CD4-positive, alpha-beta T cell treated with Interleukin-6 for 4 hours (primary cell): ENCODE measurements around the gene TXNDC9.
A peak's percentile ranks its signal among the peaks of the same experiment; 100 is the strongest.
"Not testable (repeated sequence)": the region's sequence is repeated elsewhere in the genome, so short reads cannot be mapped to it uniquely, and the experiment has no call there.

Experiments used
- DNase-seq: peaks from one replicate; pipeline ENCODE4 v3.0.0-alpha.2; 2020; ENCODE audit warnings: mixed read lengths

Gene TXNDC9, protein sequence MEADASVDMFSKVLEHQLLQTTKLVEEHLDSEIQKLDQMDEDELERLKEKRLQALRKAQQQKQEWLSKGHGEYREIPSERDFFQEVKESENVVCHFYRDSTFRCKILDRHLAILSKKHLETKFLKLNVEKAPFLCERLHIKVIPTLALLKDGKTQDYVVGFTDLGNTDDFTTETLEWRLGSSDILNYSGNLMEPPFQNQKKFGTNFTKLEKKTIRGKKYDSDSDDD

DNA sequence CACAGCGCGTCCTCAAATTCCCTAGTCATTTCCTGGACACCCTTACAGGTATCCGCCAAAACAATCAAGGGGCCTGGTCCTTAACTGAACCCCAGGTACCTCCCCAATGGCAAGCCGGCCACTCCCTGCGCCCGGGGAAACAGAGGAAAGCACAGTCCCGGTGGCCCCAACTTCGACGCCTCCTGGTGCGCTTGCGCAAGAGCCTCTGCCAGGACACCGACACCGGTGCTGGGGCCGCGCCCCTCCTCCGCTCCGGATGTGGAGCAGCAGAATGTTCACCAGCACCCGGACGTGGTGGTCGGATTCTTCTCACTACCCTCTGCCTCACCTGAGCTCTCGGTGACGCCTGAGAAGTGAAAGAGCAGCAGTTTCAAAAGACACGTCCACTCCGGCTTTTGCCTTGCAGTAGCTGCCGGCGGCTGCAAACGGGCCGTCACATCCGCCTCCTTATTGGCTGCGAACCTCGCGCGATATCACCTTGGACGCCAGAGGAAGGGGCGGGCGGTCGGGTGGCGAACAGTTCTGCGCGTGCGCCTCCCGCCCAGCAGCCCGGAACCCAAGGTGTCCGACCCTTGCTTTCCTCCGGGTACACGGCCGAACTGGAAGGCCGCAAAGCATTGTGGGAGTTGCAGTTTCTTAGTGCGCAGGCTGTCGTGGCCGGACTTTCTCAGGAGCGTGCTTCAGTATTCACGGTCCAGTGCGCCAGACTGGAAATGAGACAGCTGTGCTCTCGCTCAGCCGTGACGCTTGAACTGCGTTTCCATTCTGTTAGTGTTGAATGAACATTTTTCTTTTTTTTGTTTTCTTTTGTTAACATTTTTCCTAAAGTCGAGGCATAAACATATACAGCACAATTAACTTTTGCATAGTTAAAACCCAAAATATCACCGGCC lies at the start of gene TXNDC9:
TXNDC9 (minus strand) TSS at position 423 of the 893 bp plus-strand sequence. CDS start 3,123 bp downstream, outside the sequence.
- DNase-seq: peak; percentile 98

DNA sequence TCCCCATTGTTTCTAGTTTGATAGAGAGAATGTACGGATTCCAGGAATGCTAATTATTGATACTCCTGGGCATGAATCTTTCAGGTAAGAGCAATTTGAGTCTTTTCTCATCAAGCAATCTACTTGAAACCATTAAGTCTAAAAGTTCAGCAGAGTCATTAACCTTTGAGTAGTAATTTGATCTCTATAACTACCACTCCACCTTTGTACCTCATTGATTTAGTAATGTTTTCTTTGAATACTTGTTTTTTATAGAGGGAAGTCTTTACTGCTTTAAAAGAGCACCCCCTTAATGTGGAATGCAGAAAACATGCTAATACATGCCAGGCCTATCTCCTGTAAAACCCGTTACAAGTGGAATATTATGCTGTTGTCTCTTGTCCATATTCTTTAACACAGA lies 46.0 kb upstream of the TXNDC9 start:
- no peak for DNase-seq

DNA sequence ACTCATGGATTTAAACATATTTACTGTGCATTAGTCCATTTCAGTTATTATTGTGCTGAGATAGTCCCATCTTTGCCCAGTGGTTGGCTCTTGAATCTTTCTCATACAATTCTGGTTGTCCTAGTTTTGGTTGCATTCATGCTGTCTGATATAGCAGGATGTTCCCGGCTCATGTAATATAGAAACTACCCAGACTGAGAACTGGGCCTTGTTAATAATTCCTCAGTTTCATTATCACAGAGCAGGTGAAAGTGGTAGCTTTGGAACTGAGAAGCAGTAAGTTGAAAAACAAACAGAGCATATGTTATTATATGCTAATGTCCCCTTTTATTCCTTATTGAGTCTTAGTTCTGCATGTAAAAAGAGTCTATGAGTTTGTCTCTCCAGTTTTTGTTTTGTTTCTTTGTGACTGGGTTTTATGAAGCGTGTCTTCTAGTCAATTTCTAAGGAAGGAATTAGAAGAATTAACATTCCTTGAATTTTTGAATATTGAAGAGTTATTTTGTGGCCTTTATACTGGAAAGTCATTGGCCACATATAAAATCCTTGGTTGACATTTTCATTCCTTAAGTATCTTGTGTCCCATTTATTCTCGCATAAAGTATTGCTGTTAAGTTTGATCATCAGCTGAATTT lies 44.4 kb upstream of the TXNDC9 start:
- no peak for DNase-seq

DNA sequence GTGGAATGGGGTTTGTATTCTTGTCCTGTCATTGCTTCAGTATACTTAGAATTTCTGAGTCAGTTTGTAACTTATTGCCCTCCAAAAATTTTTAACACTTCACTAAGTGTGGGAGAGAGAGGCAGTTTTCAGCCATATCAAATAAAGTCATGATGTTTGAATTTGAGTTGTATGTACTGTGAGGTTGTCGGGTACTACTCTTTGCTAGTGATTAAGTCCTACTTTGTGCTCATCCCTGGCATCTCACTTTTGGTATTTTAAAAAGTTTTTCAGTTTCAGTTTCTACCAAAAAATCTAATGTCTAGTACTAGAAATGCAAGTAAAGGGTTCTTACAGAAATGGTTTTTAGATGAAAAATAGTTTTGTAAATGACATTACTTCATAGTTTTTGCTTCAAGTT lies 41.7 kb upstream of the TXNDC9 start:
- DNase-seq: no peak

DNA sequence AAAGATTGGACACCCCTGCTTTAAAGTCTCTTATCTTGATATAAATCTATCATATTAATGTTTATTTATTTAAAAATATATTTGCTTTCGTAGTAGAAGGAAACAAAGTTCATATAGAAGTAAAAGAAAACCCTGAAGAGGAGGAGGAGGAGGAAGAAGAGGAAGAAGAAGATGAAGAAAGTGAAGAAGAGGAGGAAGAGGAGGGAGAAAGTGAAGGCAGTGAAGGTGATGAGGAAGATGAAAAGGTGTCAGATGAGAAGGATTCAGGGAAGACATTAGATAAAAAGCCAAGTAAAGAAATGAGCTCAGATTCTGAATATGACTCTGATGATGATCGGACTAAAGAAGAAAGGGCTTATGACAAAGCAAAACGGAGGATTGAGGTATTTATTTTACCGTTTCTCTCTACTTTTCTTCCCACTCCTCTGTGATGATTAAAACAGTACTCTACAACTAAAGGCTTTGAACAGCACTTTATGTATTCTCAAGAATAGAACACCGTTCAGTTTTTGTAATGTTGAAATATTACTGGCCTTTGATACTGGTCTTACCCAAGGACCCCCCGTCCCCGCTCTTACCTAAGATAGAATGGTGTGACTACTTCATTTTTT lies 40.2 kb upstream of the TXNDC9 start:
- DNase-seq: no peak

DNA sequence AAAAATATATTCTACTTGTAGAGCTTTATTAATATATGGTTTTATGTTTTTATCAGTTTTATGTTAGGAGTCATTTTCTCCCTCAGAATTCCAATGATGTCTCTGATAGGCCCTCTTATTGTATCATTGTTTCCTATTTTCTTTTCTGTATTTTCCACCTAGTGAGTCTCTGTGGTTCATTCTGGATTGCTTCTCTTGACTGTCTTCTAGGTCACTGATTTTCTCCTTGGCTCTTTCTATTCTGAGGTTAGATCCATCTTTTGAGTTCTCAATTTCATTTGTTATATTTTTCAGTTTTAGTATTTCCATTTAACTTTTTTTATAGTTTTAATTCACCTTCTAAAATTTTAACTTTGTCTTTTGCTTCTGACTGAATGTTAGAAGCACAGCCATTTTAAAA lies 38.6 kb upstream of the TXNDC9 start:
- DNase-seq: no peak

DNA sequence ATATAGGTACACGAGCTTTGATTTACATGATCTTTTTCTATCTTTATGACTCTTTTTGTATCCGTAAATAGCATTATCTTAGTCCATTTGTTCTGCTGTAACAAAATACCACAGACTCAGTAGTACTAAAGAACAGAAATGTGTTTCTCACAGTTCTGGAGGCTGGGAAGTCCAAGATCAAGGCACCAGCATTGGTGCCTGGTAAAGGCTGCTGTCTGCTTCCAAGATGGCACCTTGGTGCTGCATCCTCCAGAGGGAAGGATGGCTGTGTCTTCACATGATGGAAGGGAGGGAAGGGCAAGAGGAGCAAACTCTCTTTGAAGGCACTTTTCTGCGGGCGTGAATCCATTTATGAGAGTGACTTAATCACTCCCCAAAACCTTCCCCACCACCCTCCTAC lies 37.0 kb upstream of the TXNDC9 start:
- no peak for DNase-seq

DNA sequence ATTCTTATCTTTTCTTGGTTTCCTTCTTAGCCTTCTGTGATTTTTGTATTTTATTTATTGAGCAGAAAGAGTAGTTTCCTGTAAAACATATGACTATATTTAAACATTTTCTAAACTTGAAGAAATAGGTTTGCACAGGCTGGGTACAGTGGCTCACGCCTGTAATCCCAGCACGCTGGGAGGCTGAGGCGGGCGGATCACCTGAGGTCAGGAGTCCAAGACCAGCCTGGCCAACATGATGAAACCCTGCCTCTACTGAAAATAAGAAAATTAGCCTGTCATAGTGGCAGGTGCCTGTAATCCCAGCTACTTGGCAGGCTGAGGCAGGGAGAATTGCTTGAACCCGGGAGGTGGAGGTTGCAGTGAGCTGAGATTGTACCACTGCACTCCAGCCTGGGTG lies 32.7 kb upstream of the TXNDC9 start:
- DNase-seq: not testable (repeated sequence)

DNA sequence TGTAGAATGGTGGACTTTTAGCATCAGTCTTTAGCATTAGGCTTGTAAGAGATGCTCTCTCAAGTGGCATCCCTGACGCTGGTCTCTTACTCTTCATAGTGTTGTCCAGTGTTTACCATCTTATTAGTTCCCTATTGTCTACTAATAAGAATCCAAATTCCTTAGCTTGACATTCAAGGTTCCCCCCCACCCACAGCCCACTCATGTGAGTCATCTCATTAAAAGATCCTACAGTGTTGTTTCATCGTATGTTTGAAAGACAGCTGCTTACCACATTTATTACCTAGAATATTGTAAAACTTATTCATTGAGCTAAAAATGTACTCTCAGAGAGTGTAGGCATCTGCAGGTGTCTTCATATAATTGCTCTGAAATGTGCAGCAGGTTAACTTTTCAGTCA lies 29.5 kb upstream of the TXNDC9 start:
- no peak for DNase-seq

DNA sequence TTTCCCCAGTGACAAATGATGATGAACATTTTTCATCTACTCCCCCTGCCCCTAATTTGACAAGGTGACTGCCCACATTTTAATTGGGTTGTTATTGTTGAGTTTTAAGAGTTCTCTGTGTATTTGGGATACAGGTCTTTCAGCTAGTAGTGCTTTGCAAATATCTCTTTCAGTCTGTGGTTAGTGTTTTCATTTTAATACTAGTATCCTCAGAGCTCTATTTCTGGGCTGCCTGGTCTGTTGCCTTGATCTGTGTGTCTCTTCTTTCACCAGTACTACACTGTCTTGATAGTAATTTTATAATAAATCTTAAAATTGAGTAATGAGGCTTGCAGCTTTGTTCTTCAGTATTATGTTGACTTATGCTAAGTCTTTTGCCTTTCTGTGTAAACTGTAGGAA lies 20.7 kb upstream of the TXNDC9 start:
- DNase-seq: no peak

DNA sequence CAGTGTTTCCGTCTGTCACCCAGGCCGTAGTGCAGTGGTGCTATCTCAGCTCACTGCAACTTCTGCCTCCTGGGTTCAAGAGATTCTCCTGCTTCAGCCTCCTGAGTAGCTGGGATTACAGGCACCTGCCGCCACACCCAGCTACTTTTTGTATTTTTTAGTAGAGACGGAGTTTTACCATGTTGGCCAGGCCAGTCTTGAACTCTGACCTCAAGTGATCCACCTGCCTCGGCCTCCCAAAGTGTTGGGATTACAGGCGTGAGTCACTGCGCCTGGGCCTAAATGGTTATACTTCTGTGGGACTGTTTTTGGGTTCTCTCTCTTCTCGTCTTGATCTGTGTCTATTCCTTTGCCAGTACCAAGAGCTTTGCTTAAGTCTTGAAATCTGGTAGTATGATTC lies 18.7 kb upstream of the TXNDC9 start:
- not testable (repeated sequence) for DNase-seq

DNA sequence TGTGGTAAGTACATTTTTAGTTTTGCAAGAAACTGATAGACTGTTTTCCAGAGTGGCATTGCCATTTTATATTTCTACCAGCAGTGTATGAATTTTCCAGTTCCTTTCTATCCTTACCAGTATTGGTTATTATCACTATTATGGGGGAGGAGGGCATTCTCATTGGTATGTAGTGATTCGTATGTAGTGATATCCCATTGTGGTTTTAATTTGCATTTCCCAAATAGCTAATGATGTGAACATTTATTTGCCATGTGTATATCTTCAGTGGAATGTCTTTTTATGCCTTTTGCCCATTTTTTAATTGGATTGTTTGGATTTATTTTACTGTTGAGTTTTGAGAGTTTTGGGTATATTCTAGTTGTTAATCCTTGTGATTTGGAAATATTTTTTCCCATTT lies 17.9 kb upstream of the TXNDC9 start:
- no peak for DNase-seq

DNA sequence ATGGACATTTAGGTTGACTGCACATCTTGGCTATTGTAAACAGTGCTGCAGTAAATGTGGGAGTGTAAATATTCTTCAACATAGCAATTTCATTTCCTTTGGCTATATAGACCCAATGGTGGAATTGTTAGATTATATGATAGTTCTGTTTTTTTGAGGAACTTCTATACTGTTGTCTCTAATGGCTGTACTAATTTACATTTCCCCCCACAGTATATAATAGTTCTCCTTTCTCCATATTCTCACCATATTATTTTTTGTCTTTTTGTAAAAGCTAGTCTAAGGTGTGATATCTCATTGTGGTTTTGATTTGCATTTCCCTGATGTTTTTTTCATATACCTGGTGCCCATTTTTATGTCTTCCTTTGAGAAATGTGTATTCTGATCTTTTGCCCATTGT lies 14.1 kb upstream of the TXNDC9 start:
- no peak for DNase-seq

DNA sequence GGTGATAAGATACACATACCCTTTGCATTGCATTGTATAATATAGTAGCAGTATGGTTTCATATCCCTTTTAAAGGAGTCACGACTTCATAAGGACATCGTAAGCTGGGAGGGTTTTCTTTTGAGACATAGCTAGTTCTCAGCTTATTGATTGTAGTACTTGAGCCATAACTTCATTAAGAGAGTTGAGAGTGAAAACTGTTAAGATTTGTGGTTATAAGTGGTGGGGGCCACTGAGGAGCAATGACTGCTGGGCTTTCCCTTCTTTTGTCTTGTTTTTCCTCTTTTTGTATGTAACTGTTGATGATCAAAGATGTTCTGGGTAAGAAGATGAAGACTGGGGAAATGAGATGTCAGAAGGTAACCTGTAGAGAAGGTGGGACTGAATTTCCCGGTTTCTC lies 12.0 kb upstream of the TXNDC9 start:
- no peak for DNase-seq

DNA sequence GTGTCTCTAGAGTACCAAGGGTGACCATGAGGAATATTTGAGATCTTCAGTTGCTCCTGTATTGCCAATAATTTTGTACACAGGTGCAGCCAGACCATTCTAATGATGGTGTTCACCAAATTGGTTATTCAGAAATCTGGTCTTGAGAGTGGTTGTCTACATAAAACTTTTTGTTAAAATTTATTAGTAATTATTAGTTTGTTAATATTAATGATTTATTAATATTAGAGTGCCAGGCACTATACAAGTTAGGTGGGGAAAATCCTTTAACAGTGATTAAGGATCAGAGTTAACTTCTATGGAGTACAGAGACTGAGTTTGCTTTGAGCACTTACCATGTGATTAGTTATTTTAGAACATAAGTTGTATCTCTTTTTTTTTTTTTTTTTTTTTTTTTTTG lies 10.1 kb upstream of the TXNDC9 start:
- DNase-seq: no peak

DNA sequence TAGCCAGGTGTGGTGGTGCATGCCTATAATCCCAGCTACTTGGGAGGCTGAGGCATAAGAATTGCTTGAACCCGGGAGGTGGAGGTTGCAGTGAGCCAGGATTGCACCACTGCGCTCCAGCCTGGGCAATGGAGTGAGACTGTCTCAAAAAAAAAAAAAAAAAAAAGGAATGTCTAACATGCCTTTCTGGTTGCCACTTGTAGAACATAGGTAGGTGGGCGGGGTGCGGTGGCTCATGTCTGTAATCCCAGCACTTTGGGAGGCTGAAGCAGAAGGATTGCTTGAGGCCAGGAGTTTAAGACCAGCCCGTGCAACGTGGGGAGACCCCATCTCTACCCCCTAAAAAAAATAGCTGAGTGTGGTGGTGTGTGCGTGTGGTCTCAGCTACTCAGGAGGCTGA lies 9.3 kb upstream of the TXNDC9 start:
- DNase-seq: not testable (repeated sequence)

DNA sequence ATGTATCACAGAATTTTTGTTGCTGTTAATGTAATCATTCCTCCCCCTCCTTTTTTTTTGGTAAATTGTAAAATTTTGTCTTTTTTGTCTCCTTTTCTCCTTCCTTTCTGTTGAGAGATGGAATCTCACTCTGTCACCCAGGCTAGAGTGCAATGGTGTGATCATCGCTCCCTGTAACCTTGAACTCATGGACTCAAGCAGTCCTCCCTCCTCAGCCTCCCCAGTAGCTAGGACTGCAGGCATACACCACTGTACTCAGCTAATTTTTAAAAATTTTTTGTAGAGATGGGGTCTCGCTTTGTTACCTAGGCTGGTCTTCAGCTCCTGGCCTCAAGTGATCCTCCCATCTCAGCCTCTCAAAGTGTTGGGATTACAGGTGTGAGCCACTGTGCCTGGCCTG lies 6.4 kb upstream of the TXNDC9 start:
- DNase-seq: no peak

DNA sequence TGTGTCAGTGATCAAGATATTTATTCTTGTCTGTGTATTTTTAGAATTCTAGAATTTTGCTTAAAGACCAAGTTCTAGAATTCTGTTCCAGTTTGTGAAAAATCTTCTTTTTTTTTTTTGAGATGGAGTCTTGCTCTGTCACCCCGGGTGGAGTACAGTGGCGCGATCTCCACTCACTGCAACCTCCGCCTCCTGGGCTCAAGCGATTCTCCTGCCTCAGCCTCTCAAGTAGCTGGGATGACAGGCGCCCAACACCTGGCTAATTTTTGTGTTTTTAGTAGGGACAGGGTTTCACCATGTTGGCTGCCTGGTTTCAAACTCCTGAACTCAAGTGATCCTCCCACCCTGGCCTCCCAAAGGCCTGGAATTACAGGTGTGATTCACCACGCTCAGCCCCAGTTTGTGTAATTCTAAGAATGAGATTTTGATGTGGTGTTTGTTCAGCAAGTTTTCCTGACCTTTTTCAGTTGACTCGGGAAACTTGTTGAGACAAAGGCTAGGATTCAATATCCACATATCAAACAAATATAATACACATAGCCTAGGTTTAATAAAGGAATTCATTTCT lies 4.6 kb upstream of the TXNDC9 start:
- DNase-seq: no peak

DNA sequence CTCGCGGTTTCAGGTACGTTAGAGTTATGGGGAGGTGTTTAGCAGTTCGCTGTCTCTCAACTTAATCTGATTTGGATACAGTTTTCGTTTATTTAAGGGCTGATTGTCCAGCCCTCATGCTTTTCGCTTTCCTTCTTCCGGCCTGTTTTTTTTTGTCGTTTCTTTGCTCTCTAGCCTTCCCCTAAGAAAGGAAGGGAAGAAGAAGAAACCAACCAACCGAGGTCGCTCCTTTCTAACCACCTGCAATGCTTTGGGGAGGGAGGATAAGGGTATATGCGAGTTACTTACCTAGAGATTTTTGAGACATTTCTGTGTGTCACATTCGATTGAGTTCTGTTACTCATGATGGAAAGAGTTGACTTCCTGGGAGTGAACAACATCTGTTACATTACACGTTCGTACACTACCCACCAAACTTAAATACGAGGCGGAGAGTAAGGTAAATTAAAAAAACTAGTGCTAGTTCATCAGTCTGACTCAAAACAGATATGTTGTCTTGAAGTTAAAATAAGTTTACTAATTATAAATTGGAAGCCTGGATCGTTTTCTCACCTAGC lies 2.0 kb upstream of the TXNDC9 start:
- no peak for DNase-seq

DNA sequence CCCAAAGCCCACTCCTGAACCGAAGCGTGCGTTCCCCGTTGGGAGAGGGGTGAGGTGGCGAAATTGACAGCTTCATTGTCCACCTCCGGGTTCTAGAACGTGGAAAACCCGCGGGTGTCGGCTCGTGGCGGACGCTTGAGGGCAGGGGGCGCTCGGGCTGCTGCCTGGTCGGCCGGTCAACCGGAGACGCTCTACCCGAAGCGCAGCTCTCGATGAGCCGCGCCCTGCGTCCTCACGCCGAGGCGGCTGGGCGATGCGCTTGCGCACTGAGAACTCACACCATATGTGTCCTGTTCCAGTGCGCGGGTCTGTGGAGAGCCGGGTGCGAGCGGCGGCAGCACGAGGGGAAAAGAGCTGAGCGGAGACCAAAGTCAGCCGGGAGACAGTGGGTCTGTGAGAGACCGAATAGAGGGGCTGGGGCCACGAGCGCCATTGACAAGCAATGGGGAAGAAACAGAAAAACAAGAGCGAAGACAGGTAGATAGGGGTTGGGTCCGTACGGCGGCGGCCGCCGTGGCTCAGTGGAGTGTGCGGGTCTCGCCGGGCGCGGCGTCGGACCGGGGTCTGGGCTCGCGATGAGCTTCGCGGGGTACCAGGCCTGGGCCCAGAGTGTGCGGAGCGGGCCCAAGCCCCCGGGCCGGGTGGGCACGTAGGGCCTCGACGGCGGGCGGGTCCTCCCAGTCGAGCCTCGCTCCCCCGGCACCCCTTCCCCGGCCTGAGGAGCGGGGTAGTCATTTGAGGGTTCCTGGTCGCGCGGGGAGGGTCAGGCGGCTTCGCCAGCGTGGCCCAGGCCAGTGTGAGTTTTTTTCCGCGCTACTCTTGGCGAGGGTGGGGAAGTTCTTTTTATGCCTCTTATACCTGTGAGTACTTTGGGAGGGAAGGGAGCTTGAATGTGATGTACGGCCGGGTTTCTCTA lies 1.2 kb upstream of the TXNDC9 start, which contains the start of gene EIF5B:
EIF5B (plus strand) TSS at position 277 of the 916 bp plus-strand sequence; CDS start at position 443, 166 bp downstream.
- peak; percentile 96 for DNase-seq

DNA sequence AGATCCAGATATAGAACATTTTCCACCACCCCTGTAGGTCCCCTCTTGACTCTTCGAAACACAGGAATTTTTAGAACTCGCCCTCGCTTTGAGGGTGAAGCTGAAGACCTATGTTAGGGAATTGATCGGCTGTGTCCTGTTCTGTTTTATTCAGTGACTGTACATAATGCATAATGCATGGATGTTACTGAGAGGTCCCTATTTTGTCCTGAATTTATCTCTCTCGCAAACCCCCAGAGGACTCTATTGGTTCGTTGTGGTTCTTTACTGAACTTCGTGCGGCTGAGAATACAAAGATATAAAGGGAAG lies 625 bp upstream of the TXNDC9 start:
- no peak for DNase-seq

DNA sequence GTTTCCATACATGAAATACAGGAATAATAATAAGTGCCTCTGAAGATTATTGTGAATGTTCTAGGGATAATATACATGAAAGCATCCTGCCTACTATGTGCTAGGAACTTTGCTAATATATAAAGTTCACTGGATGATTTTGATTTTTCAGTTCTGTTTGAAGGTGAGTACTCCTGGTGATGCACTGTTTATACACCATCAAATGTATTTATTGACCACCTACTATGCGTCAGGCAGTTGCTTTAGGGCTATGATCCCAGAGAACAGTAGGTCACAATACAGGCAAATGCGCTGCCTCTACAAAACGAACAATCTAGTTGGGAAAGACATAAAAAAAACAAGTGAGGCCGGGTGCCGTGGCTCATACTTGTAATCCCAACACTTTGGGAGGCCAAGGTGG lies 10.7 kb downstream of the TXNDC9 start:
- DNase-seq: no peak
